Kidney (tissue), 14 donors: Measurements from ENCODE around the gene PPP2R5E. TPM values are rescaled to one million over a fixed set of nuclear protein-coding genes. Genes with fewer than 3 reads are reported as not detected.

Source experiments
- DNase-seq, 5 donors: peaks; one replicate each; pipeline ENCODE4 v3.0.0-alpha.2; 2013 to 2020
- FAIRE-seq: peaks from 2 replicates; lab custom pipeline; 2012; peaks lifted over from hg19 to GRCh38; lab: Jason Lieb, UNC
- H3K27ac ChIP-seq, 2 donors: one replicate each; pipeline ENCODE4 v1.7.0; 2013; ENCODE audit warnings: low read depth in 2 of 2, low read length in 2 of 2, inconsistent platforms in 1 of 2
- H3K27me3 ChIP-seq: one replicate; pipeline ENCODE4 v1.7.1; 2013; ENCODE audit warnings: low read length, inconsistent platforms; ENCODE audit not compliant: control insufficient read depth, insufficient read depth
- H3K36me3 ChIP-seq, 3 donors: one replicate each; pipeline versions ENCODE4 v1.7.0 to v1.7.1; 2013; ENCODE audit warnings: low read length in 3 of 3, control low read depth in 1 of 3, inconsistent platforms in 1 of 3; ENCODE audit not compliant: insufficient read depth in 3 of 3, control insufficient read depth in 2 of 3
- H3K4me1 ChIP-seq, 3 donors: one replicate each; pipeline versions ENCODE4 v1.7.0 to v1.7.1; 2013; ENCODE audit warnings: low read length in 3 of 3, inconsistent platforms in 1 of 3, low read depth in 1 of 3; ENCODE audit not compliant: control insufficient read depth in 2 of 3, insufficient read depth in 2 of 3
- H3K4me3 ChIP-seq, 3 donors: one replicate each; pipeline versions ENCODE4 v1.7.0 to v1.8.1; 2013; ENCODE audit warnings: low read length in 3 of 3, control low read depth in 1 of 3, inconsistent platforms in 1 of 3
- H3K9ac ChIP-seq, 3 donors: one replicate each; pipeline versions ENCODE4 v1.7.0 to v1.7.1; 2013; ENCODE audit warnings: low read length in 3 of 3, control low read depth in 1 of 3, inconsistent platforms in 1 of 3
- H3K9me3 ChIP-seq, 3 donors: one replicate each; pipeline versions ENCODE4 v1.7.0 to v1.7.1; 2013; ENCODE audit warnings: low read length in 3 of 3, control low read depth in 1 of 3, inconsistent platforms in 1 of 3; ENCODE audit not compliant: control insufficient read depth in 2 of 3, insufficient read depth in 1 of 3
- intact Hi-C: fragments of 100-400 bp; cut with DNase I; formaldehyde crosslinking; loops from one replicate; pipeline ENCODE4 v1.11.1; 2022
- polyA plus RNA-seq: library from polyadenylated mRNA; stranded (reverse); fragments of 350-450 nt; fragmentation: Illumina TruSeq; extraction: RNeasy Lipid Tissue Mini Kit (QIAGEN cat#74804); gene quantifications from one replicate; pipeline ENCODE4 v1.2.3, GENCODE V29; 2014; ENCODE audit warnings: low read depth, low replicate concordance; ENCODE audit not compliant: insufficient read depth
- total RNA-seq: library from RNA; stranded (reverse); fragmentation: NEBNext Ultra II Directional; extraction: Animal tissue kit (Norgen Biotek cat#: 25700); gene quantifications from one replicate; pipeline ENCODE4 v1.2.1, GENCODE V29; 2021
- TF ChIP-seq, protein P1 (sequence below): IDR thresholded peaks from 3 replicates; pipeline ENCODE4 v1.5.1; 2012; ENCODE audit warnings: mild to moderate bottlenecking, moderate library complexity, borderline replicate concordance; ENCODE audit not compliant: insufficient read depth; ENCODE audit errors: extremely low read depth
- donor health status: control.
- donor health status: control.
- donor health status: control.
- donor health status: control.
- donor health status: control.
- donor health status: DM: yes; HTN: yes; CAD: no.
- donor health status: Normal renal cell carcinoma (clear cell type).

The PPP2R5E gene
- total and polyA plus RNA-seq, 2 donors from 2014 or later = 9.7 to 46.5 TPM

GRCh38 chr14:63361790-63362189 lies 181.4 kb downstream of the PPP2R5E start:
- intact Hi-C loops = no loop called here
- no peaks in the 10 kb centered on the region for H3K36me3 ChIP-seq
- DNase-seq (no peak), FAIRE-seq (no peak)
- H3K27me3 ChIP-seq = no peaks in the 10 kb centered on the region
- no peak overlapping the region for H3K9ac ChIP-seq
- no peaks in the 10 kb centered on the region for H3K4me1 ChIP-seq
- no peak overlapping the region for H3K4me3 ChIP-seq
- TF ChIP-seq, protein P1, sequence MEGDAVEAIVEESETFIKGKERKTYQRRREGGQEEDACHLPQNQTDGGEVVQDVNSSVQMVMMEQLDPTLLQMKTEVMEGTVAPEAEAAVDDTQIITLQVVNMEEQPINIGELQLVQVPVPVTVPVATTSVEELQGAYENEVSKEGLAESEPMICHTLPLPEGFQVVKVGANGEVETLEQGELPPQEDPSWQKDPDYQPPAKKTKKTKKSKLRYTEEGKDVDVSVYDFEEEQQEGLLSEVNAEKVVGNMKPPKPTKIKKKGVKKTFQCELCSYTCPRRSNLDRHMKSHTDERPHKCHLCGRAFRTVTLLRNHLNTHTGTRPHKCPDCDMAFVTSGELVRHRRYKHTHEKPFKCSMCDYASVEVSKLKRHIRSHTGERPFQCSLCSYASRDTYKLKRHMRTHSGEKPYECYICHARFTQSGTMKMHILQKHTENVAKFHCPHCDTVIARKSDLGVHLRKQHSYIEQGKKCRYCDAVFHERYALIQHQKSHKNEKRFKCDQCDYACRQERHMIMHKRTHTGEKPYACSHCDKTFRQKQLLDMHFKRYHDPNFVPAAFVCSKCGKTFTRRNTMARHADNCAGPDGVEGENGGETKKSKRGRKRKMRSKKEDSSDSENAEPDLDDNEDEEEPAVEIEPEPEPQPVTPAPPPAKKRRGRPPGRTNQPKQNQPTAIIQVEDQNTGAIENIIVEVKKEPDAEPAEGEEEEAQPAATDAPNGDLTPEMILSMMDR = no peak
- no peak overlapping the region for H3K27ac ChIP-seq
- peaks cover 0 to 5% (median 0%) of the 10 kb centered on the region in 3 donors for H3K9me3 ChIP-seq

- Histone ChIP-seq H3K27me3 (no peaks in the 10 kb centered on the region), H3K27ac (no peak overlapping the region), H3K4me3 (no peak overlapping the region), H3K9ac (no peak overlapping the region), H3K36me3 (no peaks in the 10 kb centered on the region), H3K4me1 (no peaks in the 10 kb centered on the region), H3K9me3 (no peaks in the 10 kb centered on the region)
- DNase-seq (no peak), FAIRE-seq (no peak)
- intact Hi-C loops = no loop called here
- TF ChIP-seq, protein P1 = no peak
These were observed 185.3 kb downstream of the PPP2R5E start for GRCh38 chr14:63357841-63358240.

DNA sequence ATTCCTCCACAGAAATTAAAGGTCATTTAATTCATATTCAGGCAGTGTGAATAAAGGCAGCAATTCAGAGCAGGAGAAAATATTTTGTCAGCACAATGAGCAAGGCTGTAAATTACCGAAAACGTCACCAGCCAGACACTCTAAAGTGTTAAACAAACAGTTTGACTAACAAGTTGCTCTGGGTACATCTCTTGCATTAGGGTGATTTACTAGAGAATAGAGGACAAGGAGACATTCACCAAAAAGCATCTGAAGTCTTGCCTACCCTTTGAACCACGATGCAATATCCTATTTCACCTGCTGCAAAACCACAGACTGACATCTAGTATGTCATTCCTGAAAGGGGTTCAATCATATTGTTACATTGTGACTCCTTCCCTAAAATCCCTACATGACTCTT lies 197.4 kb downstream of the PPP2R5E start:
- Histone ChIP-seq H3K9ac (no peak overlapping the region), H3K9me3 (no peaks in the 10 kb centered on the region), H3K36me3 (no peaks in the 10 kb centered on the region), H3K4me3 (no peak overlapping the region), H3K27ac (no peak overlapping the region), H3K4me1 (no peaks in the 10 kb centered on the region), H3K27me3 (no peaks in the 10 kb centered on the region)
- TF ChIP-seq, protein P1 = no peak
- DNase-seq = peak in 3 of 5 donors; percentile 26 to 62 (median 53)
- intact Hi-C loops = no loop called here
- no peak for FAIRE-seq

DNA sequence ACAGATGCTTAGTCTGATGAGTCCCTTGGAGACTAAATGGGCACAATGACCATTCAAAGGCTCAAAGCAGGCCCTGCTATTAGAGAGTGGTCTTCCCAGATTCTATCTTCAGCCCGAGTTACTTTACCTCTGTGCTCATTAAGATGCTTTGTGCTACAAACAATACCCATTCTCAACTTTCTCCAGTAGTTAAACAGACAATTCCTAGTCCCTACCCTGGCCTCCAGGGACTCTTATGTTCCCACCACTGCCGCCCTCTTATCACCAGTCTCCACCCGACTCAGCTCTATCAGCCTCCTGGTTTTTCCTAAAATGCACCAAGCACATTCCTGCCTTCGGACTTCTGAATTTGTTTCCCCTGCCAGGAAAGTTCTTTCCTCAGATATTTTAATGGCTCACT lies 198.8 kb downstream of the PPP2R5E start:
- H3K4me3 ChIP-seq = no peak overlapping the region
- no peak for DNase-seq
- TF ChIP-seq, protein P1 = no peak
- no peaks in the 10 kb centered on the region for H3K36me3 ChIP-seq
- H3K9ac ChIP-seq = no peak overlapping the region
- no peaks in the 10 kb centered on the region for H3K9me3 ChIP-seq
- H3K27me3 ChIP-seq = no peaks in the 10 kb centered on the region
- FAIRE-seq = no peak
- no peaks in the 10 kb centered on the region for H3K4me1 ChIP-seq
- intact Hi-C loops = no loop called here
- H3K27ac ChIP-seq = no peak overlapping the region
